GOT3 (cell line): ENCODE data around the gene NOB1.
"Not testable (repeated sequence)": the region's sequence is repeated elsewhere in the genome, so short reads cannot be mapped to it uniquely, and the experiment has no call there.

Experiments used
- DNase-seq: peaks from one replicate; lab custom pipeline; 2025; ENCODE audit warnings: mixed read lengths; lab: John Stamatoyannopoulos, UW

NOB1 gene

DNA sequence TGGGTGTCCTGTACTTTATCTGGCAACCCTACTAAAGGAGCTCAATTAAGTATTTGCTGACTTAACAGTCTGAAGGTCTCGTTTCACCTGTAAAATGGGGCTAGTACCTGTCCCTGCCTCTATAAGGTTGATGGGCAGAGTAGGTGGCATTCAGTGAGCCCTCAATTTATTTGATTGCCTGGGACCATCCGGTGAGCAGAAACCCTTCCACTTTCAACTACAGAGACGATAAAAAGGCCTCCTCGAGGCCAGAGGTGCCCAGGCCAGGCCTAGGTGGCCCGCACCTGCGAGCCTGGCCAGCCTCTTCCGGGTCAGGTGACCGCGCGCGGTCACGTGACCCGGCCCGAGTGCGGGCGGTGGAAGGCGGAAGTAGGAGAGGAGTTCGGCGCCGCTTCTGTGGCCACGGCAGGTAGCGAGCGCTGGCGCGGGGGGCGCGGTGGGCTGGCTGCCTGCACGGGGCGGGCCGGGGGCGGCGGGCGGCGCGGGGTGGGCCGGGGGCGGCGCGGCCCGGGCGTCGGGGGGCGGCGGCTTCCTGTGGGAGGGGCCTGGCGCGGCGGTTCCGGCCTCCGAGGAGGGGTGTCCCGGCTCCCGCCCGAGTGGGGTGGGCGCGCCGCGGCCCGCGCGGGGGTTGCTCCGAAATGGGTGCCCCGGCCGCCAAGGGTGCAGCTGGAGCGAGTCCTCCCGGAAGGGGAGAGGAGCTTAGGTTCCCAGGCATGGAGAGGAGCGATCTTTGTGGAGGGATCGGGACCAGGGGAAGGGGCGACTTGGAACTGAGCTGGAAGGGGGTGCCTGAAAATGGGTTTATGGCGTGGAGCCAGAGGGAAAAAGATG lies 7.5 kb upstream of the NOB1 start, which contains the start of gene WWP2:
TSS of gene WWP2 (plus strand) at position 350 of the 831 bp plus-strand sequence. CDS start 24,679 bp downstream, outside the sequence.
- no peak for DNase-seq

DNA sequence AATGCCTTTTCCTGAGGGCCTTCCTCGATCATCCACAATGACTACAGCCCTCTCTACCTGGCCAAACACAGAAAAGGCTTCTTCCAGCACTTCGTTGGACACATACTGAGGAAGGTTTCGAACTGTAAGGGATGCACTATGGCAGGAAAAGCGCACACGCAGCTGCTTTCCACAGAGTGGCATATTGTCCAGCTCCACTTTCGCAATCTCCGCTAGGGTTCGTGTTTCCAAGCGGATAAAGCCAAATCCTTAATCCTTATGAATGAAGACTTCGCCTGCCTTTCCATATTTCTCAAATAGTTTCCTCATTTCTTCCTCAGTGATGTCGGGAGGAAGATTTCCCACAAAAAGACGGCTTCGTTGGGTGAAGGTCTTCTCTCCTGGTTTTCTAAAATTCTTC lies 2.6 kb upstream of the NOB1 start:
- not testable (repeated sequence) for DNase-seq

DNA sequence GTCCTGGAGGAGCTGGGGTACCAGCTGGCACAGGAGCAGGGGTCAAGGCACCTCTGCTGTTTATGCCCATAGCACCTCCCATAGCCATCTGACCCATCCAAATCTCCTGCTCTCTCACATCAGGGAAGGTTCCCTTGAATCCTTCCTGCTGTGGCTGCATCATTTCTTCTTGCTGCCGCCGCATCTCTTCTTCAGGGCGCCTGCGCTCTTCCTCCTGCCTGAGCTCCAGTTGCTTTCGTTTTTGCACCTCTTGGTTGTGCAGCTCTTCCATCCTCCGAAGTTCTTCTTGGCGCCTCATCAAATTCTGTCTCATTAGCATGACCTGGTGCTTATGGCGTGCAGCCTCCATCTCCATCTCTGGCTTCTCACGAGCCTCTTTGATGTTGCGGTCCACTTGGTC lies 2.0 kb upstream of the NOB1 start:
- DNase-seq = no peak

DNA sequence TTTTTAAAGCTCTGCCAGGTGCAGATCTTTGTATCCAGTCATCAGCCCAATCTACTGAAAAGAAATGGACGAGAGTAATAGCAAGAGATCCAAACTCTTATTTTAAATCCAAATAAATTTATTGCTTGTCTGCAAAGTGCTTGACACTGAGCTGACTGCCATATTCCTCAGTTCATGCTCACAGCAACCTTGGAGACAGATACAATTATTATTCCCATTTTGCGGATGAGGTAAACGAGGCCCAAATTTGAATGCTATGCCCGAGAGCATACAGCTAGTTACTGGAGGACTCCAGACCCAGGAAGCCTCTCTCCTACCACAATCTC lies 620 bp downstream of the NOB1 start:
- DNase-seq = no peak

DNA sequence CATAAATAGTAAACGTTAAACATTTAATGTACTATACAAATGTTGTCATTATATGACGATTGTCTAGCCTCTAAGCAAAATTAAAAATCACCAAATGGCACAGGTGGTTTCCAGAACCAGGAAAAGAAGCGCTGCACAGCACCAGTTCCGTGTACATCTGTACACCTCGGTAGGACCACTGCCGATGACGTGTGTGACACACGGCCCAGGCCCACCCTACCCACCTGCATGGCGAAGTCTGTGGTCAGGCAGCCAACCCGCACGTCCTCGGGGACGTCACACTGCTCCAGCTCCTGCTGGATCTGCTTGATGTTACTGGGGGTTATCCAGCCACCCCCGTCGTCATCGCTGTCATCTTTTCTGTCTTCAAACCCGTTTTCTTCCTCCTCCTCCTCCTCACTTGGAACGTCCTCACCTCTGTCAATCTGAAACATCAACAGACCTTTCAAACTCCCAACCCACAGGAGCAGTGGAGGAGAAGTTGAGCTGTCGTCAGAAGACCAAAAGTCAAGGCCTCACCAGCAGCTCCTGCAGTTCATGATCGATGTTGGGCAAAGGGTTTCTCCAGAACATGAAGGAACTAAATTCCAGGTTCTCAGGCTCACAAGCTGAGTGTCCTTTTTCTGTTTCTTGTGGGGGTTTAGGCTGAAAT lies 5.9 kb downstream of the NOB1 start:
- no peak for DNase-seq

DNA sequence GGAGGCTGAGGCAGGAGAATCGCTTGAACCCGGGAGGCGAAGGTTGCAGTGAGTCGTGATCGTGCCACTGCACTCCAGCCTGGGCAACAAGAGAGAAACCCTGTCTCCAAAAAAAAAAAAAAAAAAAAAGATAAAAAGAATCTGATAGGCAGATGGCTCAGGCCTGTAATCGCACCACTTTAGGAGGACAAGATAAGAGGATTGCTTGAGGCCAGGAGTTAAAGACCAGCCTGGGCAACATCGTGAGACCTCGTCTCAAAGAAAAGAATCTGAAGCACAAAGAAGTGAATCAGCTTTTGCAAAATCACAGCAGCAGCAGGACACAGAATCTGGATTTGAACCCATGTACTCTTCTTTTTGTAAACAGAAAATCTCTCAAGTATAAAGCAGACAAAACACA lies 7.6 kb downstream of the NOB1 start:
- no peak for DNase-seq

DNA sequence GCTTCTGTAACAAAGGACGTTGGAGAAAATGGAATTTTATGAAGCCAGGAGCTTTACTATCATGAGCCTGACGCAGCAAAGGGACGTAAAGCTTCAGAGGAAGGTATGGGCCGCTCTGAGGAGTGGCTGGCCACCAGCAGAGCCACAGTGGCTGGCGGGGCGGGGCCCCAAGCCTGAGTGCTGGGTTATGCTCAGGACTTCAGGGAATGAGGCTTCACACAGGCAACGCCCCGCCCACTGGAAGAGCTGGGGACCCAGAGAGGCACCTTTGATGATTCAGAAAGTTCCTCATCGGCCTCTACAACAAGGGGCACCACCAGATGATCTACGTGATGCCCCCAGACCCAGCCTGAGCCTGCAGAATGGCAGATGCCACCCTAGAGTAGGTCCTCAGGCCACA lies 8.8 kb downstream of the NOB1 start:
- DNase-seq = no peak

DNA sequence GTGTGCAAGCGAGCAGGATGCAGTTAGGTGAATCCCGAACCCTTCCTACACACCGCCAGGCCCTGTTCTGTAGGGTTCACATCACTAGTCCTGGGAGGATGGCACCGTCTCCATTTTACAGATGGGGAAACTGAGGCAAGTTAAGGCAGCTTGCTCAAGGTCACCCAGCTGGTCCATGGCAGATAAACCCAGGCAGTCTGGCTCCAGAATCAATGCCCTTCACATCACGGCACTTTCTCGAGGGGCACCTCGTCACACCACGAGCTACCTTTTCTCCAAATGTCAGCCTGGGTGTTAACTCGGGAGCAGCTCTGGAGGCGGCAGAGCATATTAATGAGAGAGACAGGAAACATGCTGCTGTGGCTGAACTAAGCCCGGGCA lies 9.5 kb downstream of the NOB1 start:
- DNase-seq = no peak

DNA sequence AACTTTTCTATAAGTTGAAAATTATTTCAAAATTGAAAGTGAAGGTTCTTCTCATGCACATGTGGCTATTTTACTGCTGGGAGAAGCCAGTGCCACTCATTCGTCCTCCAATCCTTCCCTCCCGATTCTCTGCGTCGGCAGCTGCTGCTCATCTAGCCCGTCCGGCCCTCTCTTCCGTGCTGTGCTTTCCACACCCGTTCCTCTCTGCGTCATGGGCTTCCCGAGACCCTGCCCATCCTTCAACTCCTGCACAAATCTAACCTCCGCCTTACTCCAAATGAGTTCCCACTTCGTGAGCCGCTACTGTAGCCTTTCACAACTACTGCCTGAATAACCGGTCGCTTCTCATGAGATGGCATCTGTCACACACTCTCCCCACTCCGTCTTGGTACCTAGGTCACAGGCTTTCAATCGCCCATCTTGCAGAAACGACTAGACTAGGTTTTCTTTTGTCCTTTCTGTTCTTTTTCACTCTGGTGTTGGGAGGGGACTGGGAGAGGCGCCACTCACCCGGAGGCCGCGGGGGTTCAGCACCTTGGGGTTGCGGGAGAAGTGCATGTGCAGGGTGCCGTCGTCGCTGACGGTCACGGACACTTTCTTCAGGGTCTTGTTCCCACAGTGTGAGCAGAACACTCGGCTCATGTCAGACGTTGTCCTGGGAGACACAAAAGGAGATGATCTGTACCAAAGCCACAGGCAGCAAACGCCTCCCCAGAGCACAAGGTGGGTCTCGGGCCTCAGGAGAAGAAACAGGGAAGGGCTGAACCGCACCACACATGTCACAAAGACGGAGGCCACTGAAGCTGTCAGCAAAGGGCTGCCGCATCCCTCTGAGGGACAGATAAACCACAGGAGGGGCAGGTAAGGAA lies 10.1 kb downstream of the NOB1 start:
- no peak for DNase-seq

DNA sequence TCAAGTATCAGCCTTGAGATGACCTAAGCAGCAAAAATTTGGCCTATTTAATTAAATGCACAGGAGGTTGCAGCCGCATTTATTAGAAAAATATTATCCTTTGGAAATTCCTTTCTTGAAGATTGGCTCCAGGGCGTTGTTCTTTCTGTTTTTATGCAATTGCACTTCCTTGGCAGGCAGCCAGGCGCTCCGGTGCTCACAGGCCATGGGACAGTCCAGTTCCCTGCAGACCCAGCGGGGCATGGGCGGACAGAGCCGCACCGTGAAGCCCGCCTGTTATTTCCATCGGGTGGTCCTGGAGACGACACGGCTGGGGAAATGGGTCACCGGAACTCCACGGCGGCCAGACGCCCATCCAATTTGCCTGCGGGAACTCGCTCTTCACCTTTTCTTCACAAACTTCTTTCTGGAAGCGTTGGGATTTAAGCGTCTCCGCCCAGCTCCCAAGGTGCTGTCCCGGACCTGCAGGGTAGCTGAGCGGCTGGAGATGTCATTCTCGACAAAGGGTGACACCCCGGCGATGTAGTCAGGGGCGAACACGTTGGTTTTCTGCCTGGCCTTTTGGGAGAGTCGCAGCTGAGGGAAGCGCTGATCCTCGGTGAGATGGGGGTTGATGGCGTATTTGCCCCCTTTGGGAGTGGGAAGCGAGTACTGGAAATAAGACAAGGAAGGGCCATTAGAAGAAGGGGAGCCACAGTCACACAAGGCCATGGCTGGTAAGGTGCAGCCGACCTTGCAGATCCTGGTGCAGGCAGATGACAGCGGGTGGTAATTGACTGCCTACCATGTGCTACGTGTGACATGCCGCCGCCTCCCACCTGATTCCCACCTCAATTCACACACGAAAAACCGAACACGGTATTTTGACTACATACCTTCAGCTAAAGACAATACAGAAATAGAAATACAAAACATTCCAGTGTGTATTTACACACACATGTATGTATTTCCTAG lies 12.5 kb downstream of the NOB1 start:
- no peak for DNase-seq

DNA sequence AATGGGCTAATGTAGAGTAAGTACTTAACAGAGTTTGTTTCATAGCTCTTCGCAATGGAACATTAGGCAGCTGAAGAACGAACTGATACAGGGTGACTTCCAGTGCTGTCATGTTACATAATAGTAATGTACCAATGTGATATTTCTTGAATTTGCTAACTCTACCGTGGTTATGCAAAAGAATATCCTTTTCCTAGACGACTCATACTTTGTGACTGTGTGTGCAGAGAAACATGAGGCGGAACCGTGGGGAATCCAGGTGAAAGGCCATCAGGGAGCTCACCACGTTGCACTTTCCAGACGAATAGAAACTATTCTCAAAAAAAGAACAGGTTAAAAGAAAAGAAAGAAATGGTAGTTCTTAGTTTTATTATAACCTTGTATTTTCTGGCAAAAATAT lies 13.2 kb downstream of the NOB1 start:
- no peak for DNase-seq

DNA sequence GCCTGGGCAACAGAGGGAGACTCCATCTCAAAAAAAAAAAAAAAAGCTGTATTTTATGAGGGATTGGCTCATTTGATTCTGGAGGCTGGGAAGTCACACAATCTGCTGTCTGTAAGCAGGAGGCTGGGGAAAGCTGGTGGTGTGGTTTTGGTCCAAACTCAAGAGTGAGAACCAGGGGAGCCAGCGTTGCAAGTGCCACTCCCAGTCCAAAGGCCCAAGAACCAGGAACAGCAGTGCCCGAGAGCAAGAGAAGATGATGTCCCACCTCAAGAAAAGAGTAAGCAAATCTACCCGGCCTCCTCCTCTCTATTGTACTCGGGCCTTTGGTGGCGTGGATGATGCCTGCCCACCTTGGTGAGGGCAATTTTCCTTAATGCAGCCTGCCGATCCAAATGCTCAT lies 22.6 kb downstream of the NOB1 start:
- DNase-seq = no peak

DNA sequence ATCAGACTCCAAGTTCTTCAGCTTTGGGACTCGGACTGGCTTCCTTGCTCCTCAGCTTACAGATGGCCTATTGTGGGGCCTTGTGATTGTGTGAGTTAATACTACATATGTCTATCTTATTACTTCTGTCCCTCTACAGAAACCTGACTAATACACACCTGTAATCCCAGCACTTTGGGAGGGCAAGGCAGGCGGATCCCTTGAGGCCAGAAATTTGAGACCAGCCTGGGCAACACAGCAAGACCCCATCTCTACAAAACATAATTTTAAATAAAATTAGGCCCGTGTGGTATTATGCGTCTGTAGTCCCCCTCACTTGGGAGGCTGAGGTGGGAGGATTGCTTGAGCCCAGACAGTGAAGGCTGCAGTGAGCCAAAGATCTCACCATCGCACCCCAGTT lies 23.4 kb downstream of the NOB1 start:
- not testable (repeated sequence) for DNase-seq

DNA sequence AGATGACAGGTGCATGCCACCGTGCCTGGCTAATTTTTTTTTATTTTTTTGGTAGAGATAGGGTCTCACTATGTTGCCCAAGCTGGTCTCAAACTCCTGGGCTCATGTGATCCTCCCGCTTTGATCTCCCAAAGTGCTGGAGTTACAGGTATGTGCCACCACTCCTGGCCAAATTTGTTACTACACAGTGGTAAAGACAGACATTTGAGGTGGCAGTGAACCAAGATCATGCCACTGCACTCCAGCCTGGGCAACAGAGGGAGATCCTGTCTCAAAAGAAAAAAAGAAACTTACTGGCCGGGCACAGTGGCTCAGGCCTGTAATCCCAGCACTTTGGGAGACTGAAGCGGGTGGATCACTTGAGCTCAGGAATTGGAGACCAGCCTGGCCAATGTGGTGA lies 25.7 kb downstream of the NOB1 start:
- not testable (repeated sequence) for DNase-seq

DNA sequence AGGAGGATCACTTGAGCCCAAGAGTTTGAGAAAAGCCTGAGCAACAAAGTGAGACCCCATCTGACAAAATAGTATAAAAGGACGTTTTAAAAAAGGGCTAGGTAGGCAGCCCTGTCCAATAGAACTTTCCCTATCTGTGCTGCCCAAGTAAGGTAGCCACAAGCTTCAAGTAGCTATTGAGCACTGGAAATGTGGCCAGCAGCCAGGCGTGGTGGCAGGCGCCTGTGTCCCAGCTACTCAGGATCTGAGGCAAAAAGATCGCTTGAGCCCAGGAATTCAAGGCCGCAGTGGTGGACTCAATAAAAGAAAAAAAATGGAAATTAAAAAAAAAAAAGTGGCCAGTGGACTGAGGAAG lies 26.8 kb downstream of the NOB1 start:
- DNase-seq = no peak

DNA sequence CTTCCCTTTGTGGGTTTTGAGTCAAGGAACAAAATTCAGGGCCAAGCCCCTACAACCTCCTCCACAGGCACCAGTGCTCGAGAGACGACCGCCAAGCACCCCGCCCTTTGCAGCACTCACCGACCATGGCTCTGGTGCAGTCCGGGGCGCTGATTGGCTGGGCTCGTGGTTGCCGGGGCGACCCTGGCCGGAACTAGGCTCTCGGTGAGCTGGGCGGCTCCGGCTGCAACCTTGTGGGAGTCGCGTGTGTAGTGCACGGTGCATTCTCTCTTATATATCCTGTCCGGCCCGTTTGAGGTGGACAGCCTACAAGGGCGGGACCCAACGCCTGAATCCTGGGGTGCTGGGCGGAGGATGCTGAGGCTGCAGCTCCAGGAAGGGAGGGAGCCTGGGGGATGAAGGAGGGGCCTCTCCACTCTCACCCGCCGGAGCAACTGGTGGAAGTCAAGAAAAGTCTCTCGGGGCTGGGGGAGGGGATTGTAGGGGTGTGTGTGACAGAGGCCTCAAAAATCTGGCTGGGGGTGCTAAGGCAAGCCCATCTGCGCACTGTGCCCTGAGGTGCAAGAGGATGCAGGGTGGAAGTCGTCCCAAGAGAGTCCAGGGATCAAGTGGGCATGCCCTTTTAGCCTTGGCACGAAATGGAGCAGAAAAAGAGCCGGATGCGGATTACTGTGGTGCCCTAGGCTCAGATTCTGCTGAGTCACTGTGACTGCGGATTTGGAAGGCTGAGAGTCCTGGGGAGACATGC lies 28.2 kb downstream of the NOB1 start, which contains the start of gene NQO1:
TSS of gene NQO1 (minus strand) at position 248 of the 748 bp plus-strand sequence. CDS start at position 127, 121 bp downstream.
- peak; percentile 94 for DNase-seq

DNA sequence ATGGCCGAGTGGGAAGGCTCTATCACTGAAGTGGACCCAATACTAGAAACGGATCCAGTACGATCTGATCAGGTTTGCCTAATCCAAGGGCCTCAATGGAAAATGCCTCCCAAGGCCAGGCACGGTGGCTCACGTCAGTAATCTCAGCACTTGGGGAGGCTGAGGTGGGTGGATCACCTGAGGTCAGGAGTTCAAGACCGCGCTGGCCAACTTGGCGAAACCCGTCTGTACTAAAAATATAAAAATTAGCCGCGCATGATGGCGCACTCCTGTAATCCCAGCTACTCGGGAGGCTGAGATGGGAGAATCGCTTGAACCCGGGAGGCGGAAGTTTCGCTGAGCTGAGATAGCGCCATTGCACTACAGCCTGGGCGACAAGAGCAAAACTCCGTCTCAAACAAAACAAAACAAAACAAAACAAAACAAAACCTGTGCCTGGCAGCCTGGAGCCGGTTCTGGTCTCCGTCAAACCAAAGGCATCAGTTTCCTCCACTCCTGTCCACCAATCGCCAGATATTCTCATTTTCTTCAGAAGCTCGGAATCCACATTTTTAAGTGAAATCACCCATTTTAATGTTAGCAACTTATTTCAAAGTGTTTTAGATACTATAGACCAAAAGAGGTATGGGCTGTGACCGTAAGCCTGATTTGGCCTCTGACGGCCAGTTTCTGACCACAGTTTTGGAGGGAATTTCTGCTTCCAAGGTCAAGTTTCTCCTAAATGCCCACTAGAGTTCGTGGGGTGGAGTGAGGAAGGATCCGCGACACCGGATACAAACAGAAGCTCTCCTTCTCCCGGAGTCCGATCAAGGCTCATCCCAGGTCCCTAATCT lies 29.0 kb downstream of the NOB1 start:
- no peak for DNase-seq

DNA sequence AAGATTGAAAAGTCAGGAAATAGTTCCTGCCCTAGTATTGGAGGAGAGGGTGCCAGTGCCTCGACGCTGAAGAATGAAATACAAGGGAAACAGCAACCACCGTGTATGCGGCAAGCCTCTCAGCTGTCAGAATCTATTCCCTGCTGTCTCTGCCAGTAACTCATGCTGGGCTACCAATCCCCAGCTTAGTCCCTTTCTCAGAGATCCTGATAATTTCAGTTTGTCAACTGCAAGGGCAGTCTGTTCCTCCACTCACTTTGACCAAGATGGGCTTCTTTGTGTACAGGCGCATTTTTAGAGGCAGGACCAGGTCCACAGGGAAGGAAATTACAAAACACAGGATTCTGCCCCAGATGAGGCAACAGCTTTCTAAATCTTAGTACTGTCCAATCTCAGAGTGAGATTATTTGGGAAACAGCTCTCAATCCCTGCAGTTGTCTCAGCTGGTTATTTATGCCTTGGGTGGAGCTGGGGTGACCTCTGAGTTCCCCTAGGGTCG lies 29.7 kb downstream of the NOB1 start:
- DNase-seq = no peak

DNA sequence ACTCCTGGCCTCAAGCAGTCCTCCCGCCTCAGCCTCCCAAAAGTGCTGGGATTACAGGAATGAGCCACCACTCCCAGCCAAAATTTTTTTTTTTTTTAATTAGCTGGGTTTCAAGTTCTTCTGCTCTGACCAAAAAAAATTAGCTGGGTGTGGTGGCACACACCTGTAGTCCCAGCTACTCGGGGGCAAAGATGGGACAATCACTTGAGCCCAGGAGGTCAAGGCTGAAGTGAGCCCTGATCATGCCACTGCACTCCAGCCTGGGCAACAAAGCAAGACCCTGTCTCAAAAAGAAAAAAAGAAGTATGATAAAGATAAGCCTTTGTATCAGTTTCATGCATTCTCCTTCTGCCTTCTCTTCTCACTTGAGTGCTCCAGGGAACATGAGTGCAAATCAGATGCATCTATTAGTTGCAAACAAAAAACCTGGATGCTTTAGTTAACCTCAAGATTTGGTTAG lies 30.3 kb downstream of the NOB1 start:
- no peak for DNase-seq
